Peyer's patch (tissue), 4 donors: ENCODE results near the gene SPRYD7. TPM values are rescaled to one million over a fixed set of nuclear protein-coding genes. Genes with fewer than 3 reads are reported as not detected.

ENCODE experiments used
- DNase-seq, 3 donors: peaks; one replicate each; pipeline ENCODE4 v3.0.0-alpha.2; 2017 to 2019
- H3K27ac ChIP-seq, 4 donors: fragments of 200-600 bp; sonication (generic); one replicate each; pipeline ENCODE4 v1.5.1; 2016 to 2019
- H3K27me3 ChIP-seq, 2 donors: fragments of 200-600 bp; sonication (generic); one replicate each; pipeline ENCODE4 v1.5.1; 2019
- H3K36me3 ChIP-seq, 3 donors: fragments of 200-600 bp; sonication (generic); one replicate each; pipeline ENCODE4 v1.5.1; 2016 to 2019
- H3K4me1 ChIP-seq, 4 donors: fragments of 200-600 bp; sonication (generic); one replicate each; pipeline ENCODE4 v1.5.1; 2016 to 2019
- H3K4me3 ChIP-seq, 4 donors: fragments of 200-600 bp; sonication (generic); 1 replicate in 3 of 4; 2 replicates in 1 of 4; pipeline ENCODE4 v1.5.1; 2016 to 2019; ENCODE audit warnings: mild to moderate bottlenecking in 1 of 4
- H3K9me3 ChIP-seq, 4 donors: fragments of 200-600 bp; sonication (generic); one replicate each; pipeline ENCODE4 v1.5.1; 2016 to 2019; ENCODE audit warnings: mild to moderate bottlenecking in 1 of 4
- CTCF ChIP-seq, 6 experiments: fragments of 450-650 bp in 4 of 6; fragments of 200-600 bp in 2 of 6; sonication (generic) in 1 of 6; IDR thresholded peaks; one replicate each; pipeline ENCODE4 v1.5.1; 2017 to 2019; ENCODE audit warnings: antibody characterized with exemption in 6 of 6, mild to moderate bottlenecking in 3 of 6, moderate library complexity in 1 of 6
- POLR2A ChIP-seq, 2 donors: fragments of 450-650 bp; IDR thresholded peaks; one replicate each; pipeline ENCODE4 v1.5.1; 2017; ENCODE audit warnings: antibody characterized with exemption in 2 of 2, mild to moderate bottlenecking in 2 of 2, moderate library complexity in 2 of 2
- small RNA-seq, 2 donors: library from RNA; depleted of rRNA; stranded (forward); fragments of <200 nt; gene quantifications; one replicate each; pipeline ENCODE3, GENCODE V24; 2016
- total RNA-seq, 4 donors: library from RNA; depleted of rRNA; stranded (reverse); fragments of >200 nt; gene quantifications; one replicate each; pipeline ENCODE4 v1.1.0, GENCODE V29; 2016

The SPRYD7 gene
- total RNA-seq, 4 donors from 2014 or later = 5.8 to 10.3 (median 7.3) TPM

- no peak for DNase-seq
- Histone ChIP-seq H3K4me3 (no peak overlapping the region), H3K27ac (no peak overlapping the region), H3K27me3 (no peaks in the 10 kb centered on the region), H3K4me1 (no peaks in the 10 kb centered on the region), H3K9me3 (no peaks in the 10 kb centered on the region), H3K36me3 (no peaks in the 10 kb centered on the region)
- TF ChIP-seq CTCF (IDR thresholded peaks at IDR 0.05) = no peak
- TF ChIP-seq POLR2A (IDR thresholded peaks at IDR 0.05) = no peak
These were observed 66.6 kb downstream of the SPRYD7 start for GRCh38 chr13:49869519-49869918.

GRCh38 chr13:49867834-49868233, 68.3 kb downstream of the SPRYD7 start:
- Histone ChIP-seq H3K4me3 (no peak overlapping the region), H3K27ac (no peak overlapping the region), H3K9me3 (no peaks in the 10 kb centered on the region), H3K36me3 (no peaks in the 10 kb centered on the region), H3K27me3 (no peaks in the 10 kb centered on the region), H3K4me1 (no peaks in the 10 kb centered on the region)
- no peak for DNase-seq
- no peak for TF ChIP-seq POLR2A (IDR thresholded peaks at IDR 0.05)
- TF ChIP-seq CTCF (IDR thresholded peaks at IDR 0.05) = no peak

DNA sequence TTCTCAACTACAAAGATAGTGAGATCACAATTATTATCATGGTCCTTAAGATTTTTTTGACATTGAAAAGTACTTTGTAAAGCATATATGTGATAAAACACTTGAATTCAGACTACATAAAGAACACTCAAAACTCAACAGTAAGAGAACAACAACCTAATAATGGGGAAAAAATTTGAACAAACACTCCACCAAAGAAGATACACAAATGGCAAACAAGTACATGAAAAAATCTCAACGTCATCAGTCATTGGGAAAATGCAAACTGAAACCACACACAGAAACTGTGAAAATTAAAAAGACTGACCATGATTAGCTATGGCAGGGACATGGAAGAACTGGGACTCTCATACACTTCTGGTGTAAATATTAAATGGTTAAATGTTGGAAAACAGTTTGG, 70.9 kb downstream of the SPRYD7 start:
- Histone ChIP-seq H3K9me3 (no peaks in the 10 kb centered on the region), H3K36me3 (no peaks in the 10 kb centered on the region), H3K27me3 (no peaks in the 10 kb centered on the region), H3K4me3 (no peak overlapping the region), H3K27ac (no peak overlapping the region), H3K4me1 (no peaks in the 10 kb centered on the region)
- no peak for DNase-seq
- TF ChIP-seq CTCF (IDR thresholded peaks at IDR 0.05) = no peak
- no peak for TF ChIP-seq POLR2A (IDR thresholded peaks at IDR 0.05)

DNA sequence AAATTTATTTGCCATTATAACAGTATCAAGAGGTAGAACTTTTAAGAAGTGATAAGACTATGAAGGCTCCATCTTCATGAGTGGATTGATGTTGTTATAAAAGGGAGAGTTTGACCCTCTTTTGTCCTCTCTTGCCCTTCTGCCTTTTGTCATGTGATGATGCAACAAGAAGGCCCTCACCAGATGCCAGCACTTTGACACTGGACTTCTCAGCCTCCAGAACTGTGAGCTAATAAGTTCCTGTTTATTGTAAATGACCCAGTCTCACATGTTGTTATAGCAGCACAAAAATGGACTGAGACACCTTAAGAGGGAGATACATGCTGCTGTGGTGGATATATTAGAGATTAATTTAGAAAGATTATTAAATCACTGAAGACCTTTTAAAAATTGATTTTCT, 71.6 kb downstream of the SPRYD7 start:
- Histone ChIP-seq H3K36me3 (no peaks in the 10 kb centered on the region), H3K4me3 (no peak overlapping the region), H3K27ac (no peak overlapping the region), H3K4me1 (no peaks in the 10 kb centered on the region), H3K27me3 (no peaks in the 10 kb centered on the region), H3K9me3 (no peaks in the 10 kb centered on the region)
- TF ChIP-seq POLR2A (IDR thresholded peaks at IDR 0.05) (no peak), CTCF (IDR thresholded peaks at IDR 0.05) (no peak)
- DNase-seq = no peak

Small RNA genes lying within 50 kb of the gene (small RNA-seq; reads per million reads assigned to genes)
- gene RNY4P30 (0 reads per million in 2 donors), gene RNY4P9 (0.12 to 0.57 reads per million in 2 donors)

Other genes starting within 250 kb of the SPRYD7 start
- 10 to 100 TPM in 3 of 4 donors, 1 to 10 TPM in 1; 6.7 to 21.6 (median 19.2) TPM for gene EBPL, start 244.9 kb downstream of the SPRYD7 start, total RNA-seq
- 10 to 100 TPM; 11.5 to 22.9 (median 19.8) TPM for gene KPNA3, start 143.7 kb downstream of the SPRYD7 start, total RNA-seq
- 10 to 100 TPM; 11.4 to 16.8 (median 15.1) TPM for gene TRIM13, start 60.7 kb upstream of the SPRYD7 start, total RNA-seq
- gene KCNRG, start 79.1 kb upstream of the SPRYD7 start, total RNA-seq = 1 to 10 TPM in 2 of 4 donors, not detected in 2; 2.4 to 2.9 TPM